Fibroblast of villous mesenchyme (primary cell): ENCODE data around the gene PTPRN2. TPM values are rescaled to one million over a fixed set of nuclear protein-coding genes. Genes with fewer than 3 reads are reported as not detected.

Experiments
- DNase-seq: peaks from one replicate; pipeline ENCODE4 v3.0.0-alpha.2; 2010; ENCODE audit warnings: low read depth
- H3K4me3 ChIP-seq: 2 replicates; pipeline ENCODE4 v1.5.1; 2011; ENCODE audit warnings: low read depth, mild to moderate bottlenecking, low read length
- CTCF ChIP-seq: IDR thresholded peaks from 2 replicates; pipeline ENCODE4 v1.5.1; 2012; ENCODE audit warnings: low read depth, mild to moderate bottlenecking, low read length; ENCODE audit not compliant: insufficient read depth
- total RNA-seq: library from RNA; depleted of rRNA; stranded (reverse); fragments of >200 nt; gene quantifications from 2 replicates; pipeline ENCODE4 v1.2.3, GENCODE V29; 2012

PTPRN2 gene
- total RNA-seq, 1 donor = not detected

- no peak overlapping the region for H3K4me3 ChIP-seq
- TF ChIP-seq CTCF = no peak
- DNase-seq = no peak
Observed at GRCh38 chr7:158143196-158144120, 444.2 kb downstream of the PTPRN2 start.

- no peak for DNase-seq
- no peak for TF ChIP-seq CTCF
Observed at GRCh38 chr7:158142657-158143056, 445.0 kb downstream of the PTPRN2 start.

GRCh38 chr7:158141806-158142518 lies 445.7 kb downstream of the PTPRN2 start:
- TF ChIP-seq CTCF = no peak
- no peak overlapping the region for H3K4me3 ChIP-seq
- no peak for DNase-seq

More at GRCh38 chr7:158142657-158143056, 445.0 kb downstream of the PTPRN2 start:
- H3K4me3 ChIP-seq = no peak overlapping the region

- no peak for TF ChIP-seq CTCF
- no peak for DNase-seq
- no peak overlapping the region for H3K4me3 ChIP-seq
Observed at GRCh38 chr7:158141221-158141582, 446.4 kb downstream of the PTPRN2 start.

GRCh38 chr7:158140538-158141220 lies 446.9 kb downstream of the PTPRN2 start:
- no peak overlapping the region for H3K4me3 ChIP-seq
- TF ChIP-seq CTCF = no peak
- no peak for DNase-seq

- no peak for TF ChIP-seq CTCF
- no peak overlapping the region for H3K4me3 ChIP-seq
- DNase-seq = no peak
Observed at GRCh38 chr7:158139499-158139898, 448.1 kb downstream of the PTPRN2 start.
